Spleen (tissue), 11 donors: ENCODE data around the gene THAP12. TPM values are rescaled to one million over a fixed set of nuclear protein-coding genes. Genes with fewer than 3 reads are reported as not detected.

Experiments
- DNase-seq: peaks from one replicate; pipeline ENCODE4 v3.0.0-alpha.2; 2020
- H3K27ac ChIP-seq, 8 donors: fragments of 200-600 bp; sonication (generic) in 7 of 8; 1 replicate in 4 of 8; 2 replicates in 4 of 8; pipeline versions ENCODE4 v1.5.0 to v1.8.0; 2016 to 2021; ENCODE audit warnings: inconsistent platforms in 4 of 8, mild to moderate bottlenecking in 4 of 8, moderate library complexity in 1 of 8
- H3K27me3 ChIP-seq, 7 donors: fragments of 200-600 bp; sonication (generic) in 6 of 7; replicated peaks in 1 of 7; 1 replicate in 4 of 7; 2 replicates in 3 of 7; pipeline versions ENCODE4 v1.5.0 to v1.8.0; 2016 to 2021; ENCODE audit warnings: inconsistent platforms in 3 of 7, mild to moderate bottlenecking in 1 of 7
- H3K36me3 ChIP-seq, 6 donors: fragments of 200-600 bp; sonication (generic) in 5 of 6; 1 replicate in 4 of 6; 2 replicates in 2 of 6; pipeline versions ENCODE4 v1.5.0 to v1.8.0; 2016 to 2021; ENCODE audit warnings: inconsistent platforms in 2 of 6
- H3K4me1 ChIP-seq, 6 donors: fragments of 200-600 bp; sonication (generic) in 5 of 6; 1 replicate in 3 of 6; 2 replicates in 3 of 6; pipeline versions ENCODE4 v1.5.0 to v1.8.0; 2016 to 2021; ENCODE audit warnings: inconsistent platforms in 3 of 6
- H3K4me3 ChIP-seq, 8 donors: fragments of 200-600 bp; sonication (generic) in 7 of 8; 1 replicate in 4 of 8; 2 replicates in 4 of 8; pipeline versions ENCODE4 v1.5.0 to v1.8.0; 2016 to 2021; ENCODE audit warnings: inconsistent platforms in 4 of 8, mild to moderate bottlenecking in 4 of 8, moderate library complexity in 2 of 8
- H3K9me3 ChIP-seq, 8 donors: fragments of 200-600 bp; sonication (generic) in 7 of 8; 1 replicate in 4 of 8; 2 replicates in 4 of 8; pipeline versions ENCODE4 v1.5.0 to v1.8.0; 2016 to 2021; ENCODE audit warnings: inconsistent platforms in 4 of 8
- POLR2A ChIP-seq, 3 donors: fragments of 450-650 bp; IDR thresholded peaks; one replicate each; pipeline ENCODE4 v1.5.1; 2017; ENCODE audit warnings: antibody characterized with exemption in 3 of 3, mild to moderate bottlenecking in 1 of 3
- POLR2AphosphoS5 ChIP-seq, 3 donors: sonication (generic); formaldehyde crosslinking; IDR thresholded peaks; one replicate each; pipeline ENCODE4 v1.5.1; 2017; ENCODE audit warnings: antibody characterized with exemption in 3 of 3
- WGBS, 5 donors: extraction: QIAGEN DNeasy Blood & Tissue Kit in 3 of 5; methylation state at CpG; one replicate each; pipeline versions ENCODE4 v1.1.5 to v1.1.7; 2013 to 2018; 5-methylcytosine and 5-hydroxymethylcytosine counted together
- intact Hi-C: fragments of 100-400 bp; cut with DNase I; formaldehyde crosslinking; loops from one replicate; pipeline ENCODE4 v1.15.0; 2023; ENCODE audit warnings: low total_unique reads
- polyA plus RNA-seq, 3 donors: library from polyadenylated mRNA; stranded (reverse); fragments of 200-250 nt; gene quantifications; one replicate each; pipeline ENCODE4 v1.2.1, GENCODE V29; 2013
- total RNA-seq, 7 donors: library from RNA; depleted of rRNA in 3 of 7; stranded (reverse); fragments of >200 nt in 3 of 7; fragmentation: NEBNext Ultra II Directional in 4 of 7; extraction: Animal tissue kit (Norgen Biotek cat#: 25700) in 4 of 7; gene quantifications; one replicate each; pipeline versions ENCODE4 v1.1.0 to v1.2.1, GENCODE V29; 2016 to 2021
- TF ChIP-seq, protein P1 (sequence below), 11 experiments: fragments of 200-600 bp in 7 of 11; fragments of 450-650 bp in 4 of 11; sonication (generic) in 4 of 11; IDR thresholded peaks in 8 of 11; conservative IDR thresholded peaks in 3 of 11; 1 replicate in 7 of 11; 2 replicates in 4 of 11; pipeline versions ENCODE4 v1.4.0 to v1.8.0; 2016 to 2021; ENCODE audit warnings: antibody characterized with exemption in 11 of 11, inconsistent platforms in 4 of 11, mild to moderate bottlenecking in 1 of 11
- donor health status: healthy with polysubstance abuse.
- donor health status: DM: no; HTN: no; CAD: no; lungs with moderate emphysema.
- donor health status: DM: no; HTN: no; CAD: no.
- donor health status: Bipolar disorder and iron deficiency.
- donor health status: healthy.
- donor health status: DM: no; HTN: no; CAD: no.
- donor health status: DM: yes; HTN: yes; CAD: no.

Gene THAP12
- total and polyA plus RNA-seq, 10 donors = 28.4 to 51.8 (median 39.6) TPM

DNA sequence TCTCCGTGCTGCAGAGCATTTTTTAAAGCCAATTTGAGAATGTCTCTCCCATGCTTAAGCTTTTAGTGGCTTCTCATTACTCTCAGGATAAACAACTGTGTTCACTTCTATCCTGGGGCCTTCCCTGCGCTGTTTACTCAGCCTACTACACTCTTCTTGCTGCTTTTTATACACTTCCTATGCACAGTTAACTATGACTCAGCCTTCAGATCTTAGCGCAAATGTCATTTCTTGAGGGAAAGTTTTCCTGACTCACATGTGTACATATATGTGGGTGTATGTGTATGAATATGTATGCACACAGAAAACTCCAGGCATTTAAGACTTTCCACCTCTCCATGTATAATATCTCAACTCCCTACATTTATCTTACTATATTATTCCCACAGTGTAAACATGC lies 9.8 kb downstream of the THAP12 start:
- Histone ChIP-seq H3K36me3 (no peaks in the 10 kb centered on the region), H3K27ac (peak overlapping the region in 1 of 8 donors; percentile 33), H3K4me1 (peaks cover 15 to 85% (median 39%) of the 10 kb centered on the region in 6 donors), H3K27me3 (no peaks in the 10 kb centered on the region), H3K4me3 (no peak overlapping the region), H3K9me3 (no peaks in the 10 kb centered on the region)
- DNase-seq = no peak
- 25 to 46% (median 31%) methylated on average over 3 of the region's 3 CpGs for WGBS, 5 donors
- TF ChIP-seq, protein P1, sequence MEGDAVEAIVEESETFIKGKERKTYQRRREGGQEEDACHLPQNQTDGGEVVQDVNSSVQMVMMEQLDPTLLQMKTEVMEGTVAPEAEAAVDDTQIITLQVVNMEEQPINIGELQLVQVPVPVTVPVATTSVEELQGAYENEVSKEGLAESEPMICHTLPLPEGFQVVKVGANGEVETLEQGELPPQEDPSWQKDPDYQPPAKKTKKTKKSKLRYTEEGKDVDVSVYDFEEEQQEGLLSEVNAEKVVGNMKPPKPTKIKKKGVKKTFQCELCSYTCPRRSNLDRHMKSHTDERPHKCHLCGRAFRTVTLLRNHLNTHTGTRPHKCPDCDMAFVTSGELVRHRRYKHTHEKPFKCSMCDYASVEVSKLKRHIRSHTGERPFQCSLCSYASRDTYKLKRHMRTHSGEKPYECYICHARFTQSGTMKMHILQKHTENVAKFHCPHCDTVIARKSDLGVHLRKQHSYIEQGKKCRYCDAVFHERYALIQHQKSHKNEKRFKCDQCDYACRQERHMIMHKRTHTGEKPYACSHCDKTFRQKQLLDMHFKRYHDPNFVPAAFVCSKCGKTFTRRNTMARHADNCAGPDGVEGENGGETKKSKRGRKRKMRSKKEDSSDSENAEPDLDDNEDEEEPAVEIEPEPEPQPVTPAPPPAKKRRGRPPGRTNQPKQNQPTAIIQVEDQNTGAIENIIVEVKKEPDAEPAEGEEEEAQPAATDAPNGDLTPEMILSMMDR (IDR thresholded peaks at IDR 0.05 in 8 of 11, conservative IDR thresholded peaks at IDR 0.05 in 3 of 11) = no peak
- TF ChIP-seq POLR2AphosphoS5 (IDR thresholded peaks at IDR 0.05) (no peak), POLR2A (IDR thresholded peaks at IDR 0.05) (no peak)
- intact Hi-C loops = no loop called here

DNA sequence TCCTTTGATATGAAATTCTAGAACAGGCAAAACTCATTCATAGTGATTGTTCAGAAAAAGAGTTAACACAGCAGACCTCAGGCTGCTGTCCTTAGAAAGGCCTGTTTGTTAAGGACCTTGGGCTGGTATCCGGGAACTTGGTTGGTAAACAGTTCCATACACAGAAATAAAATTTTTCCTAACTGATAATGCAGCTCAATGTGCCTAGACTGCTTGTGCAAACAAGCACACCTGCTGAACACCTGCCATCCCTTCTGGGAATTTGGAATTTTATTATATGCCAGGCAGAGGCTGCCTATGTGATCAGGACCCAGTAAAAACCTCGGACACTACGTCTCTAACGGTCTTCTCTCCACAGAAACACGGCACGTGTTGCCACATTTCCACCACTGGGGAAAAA lies 11.5 kb downstream of the THAP12 start:
- WGBS, 5 donors = 71 to 93% (median 88%) methylated on average over 6 of the region's 6 CpGs
- Histone ChIP-seq H3K4me3 (no peak overlapping the region), H3K27ac (peak overlapping the region in 4 of 8 donors; percentile 3 to 41 (median 25))

DNA sequence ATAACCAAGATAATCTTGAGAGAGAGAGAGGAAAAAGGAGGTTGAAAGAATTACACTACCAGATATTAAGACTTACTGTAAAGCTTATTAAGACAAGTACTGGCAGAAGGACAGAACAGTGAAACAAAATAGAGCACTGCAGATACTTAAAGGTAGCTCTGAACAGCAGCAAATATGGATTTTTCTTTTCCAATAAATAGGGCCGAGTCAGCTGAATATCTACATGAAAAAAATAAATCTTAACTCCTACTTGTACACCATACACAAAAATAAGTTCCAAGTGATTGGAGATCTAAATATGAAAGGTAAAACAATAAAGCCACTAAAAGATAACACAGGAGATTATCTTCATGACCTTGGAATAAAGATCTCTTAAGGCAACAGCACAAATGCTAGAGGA lies 12.4 kb downstream of the THAP12 start:
- Histone ChIP-seq H3K27ac (peak overlapping the region in 1 of 8 donors; percentile 41), H3K4me3 (no peak overlapping the region), H3K4me1 (peaks cover 13 to 69% (median 31%) of the 10 kb centered on the region in 6 donors), H3K9me3 (no peaks in the 10 kb centered on the region), H3K27me3 (no peaks in the 10 kb centered on the region), H3K36me3 (peaks cover 0 to 22% (median 7%) of the 10 kb centered on the region in 6 donors)
- 57 to 78% (median 69%) methylated on average over 1 of the region's 1 CpG for WGBS, 5 donors
- no peak for DNase-seq
- intact Hi-C loops = no loop called here
- TF ChIP-seq POLR2A (IDR thresholded peaks at IDR 0.05) (no peak), POLR2AphosphoS5 (IDR thresholded peaks at IDR 0.05) (no peak)
- TF ChIP-seq, protein P1 (IDR thresholded peaks at IDR 0.05 in 8 of 11, conservative IDR thresholded peaks at IDR 0.05 in 3 of 11) = no peak

More for the DNA sequence above, 11.5 kb downstream of the THAP12 start:
- Histone ChIP-seq H3K27me3 (no peaks in the 10 kb centered on the region), H3K9me3 (no peaks in the 10 kb centered on the region), H3K36me3 (peaks cover 0 to 13% (median 4%) of the 10 kb centered on the region in 6 donors), H3K4me1 (peaks cover 13 to 78% (median 31%) of the 10 kb centered on the region in 6 donors)
- DNase-seq = no peak
- TF ChIP-seq POLR2AphosphoS5 (IDR thresholded peaks at IDR 0.05) = no peak
- TF ChIP-seq POLR2A (IDR thresholded peaks at IDR 0.05) = no peak
- TF ChIP-seq, protein P1 (IDR thresholded peaks at IDR 0.05 in 8 of 11, conservative IDR thresholded peaks at IDR 0.05 in 3 of 11) = no peak
- intact Hi-C loops = no loop called here

DNA sequence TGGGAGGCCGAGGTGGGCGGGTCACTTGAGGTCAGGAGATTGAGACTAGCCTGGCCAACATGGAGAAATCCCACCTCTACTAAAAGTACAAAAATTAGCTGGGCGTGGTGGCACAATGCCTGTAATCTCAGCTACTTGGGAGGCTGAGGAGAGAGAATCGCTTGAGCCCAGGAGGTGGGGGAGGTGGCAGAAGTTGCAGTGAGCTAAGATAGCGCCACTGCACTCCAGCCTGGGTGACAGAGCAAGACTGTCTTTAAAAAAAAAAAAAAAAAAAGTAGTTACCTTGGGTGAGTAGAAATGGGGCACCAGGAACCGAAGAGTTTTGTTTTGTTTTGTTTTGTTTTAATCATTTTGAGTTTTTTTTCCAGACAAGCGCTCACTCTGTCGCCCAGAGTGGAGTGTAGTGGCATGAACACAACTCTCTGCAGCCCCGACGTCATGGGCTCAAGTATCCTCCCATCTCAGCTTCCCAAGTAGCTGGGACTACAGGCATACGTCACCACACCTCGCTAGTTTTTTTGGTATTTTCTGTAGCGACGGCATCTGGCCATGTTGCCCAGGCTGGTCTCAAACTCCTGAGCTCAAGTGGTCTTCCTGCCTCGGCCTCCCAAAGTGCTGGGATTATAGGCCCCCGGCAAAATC lies 15.8 kb downstream of the THAP12 start:
- intact Hi-C loops = no loop called here
- WGBS, 5 donors = 94 to 99% (median 95%) methylated on average over 16 of the region's 16 CpGs
- H3K27ac ChIP-seq = no peak overlapping the region

More for the DNA sequence above, 15.8 kb downstream of the THAP12 start:
- H3K4me1 ChIP-seq = peaks cover 10 to 45% (median 21%) of the 10 kb centered on the region in 6 donors
- TF ChIP-seq, protein P1 (IDR thresholded peaks at IDR 0.05 in 8 of 11, conservative IDR thresholded peaks at IDR 0.05 in 3 of 11) = no peak
- TF ChIP-seq POLR2A (IDR thresholded peaks at IDR 0.05) (no peak), POLR2AphosphoS5 (IDR thresholded peaks at IDR 0.05) (no peak)
- peaks cover 0 to 45% (median 9%) of the 10 kb centered on the region in 6 donors for H3K36me3 ChIP-seq
- H3K27me3 ChIP-seq = no peaks in the 10 kb centered on the region
- DNase-seq = no peak
- no peak overlapping the region for H3K4me3 ChIP-seq
- H3K9me3 ChIP-seq = no peaks in the 10 kb centered on the region
